CD14-positive monocyte (primary cell): ENCODE data around the gene SERPINB5. TPM values are rescaled to one million over a fixed set of nuclear protein-coding genes. Genes with fewer than 3 reads are reported as not detected.

Experiments used
- DNase-seq, 3 donors: peaks; one replicate each; pipeline ENCODE4 v3.0.0-alpha.2; 2011 to 2022
- H2AFZ ChIP-seq: 2 replicates; pipeline ENCODE4 v1.6.0; 2012; ENCODE audit warnings: mild to moderate bottlenecking, low read depth, low read length, inconsistent platforms; ENCODE audit not compliant: insufficient read depth, poor library complexity, severe bottlenecking
- H3K27ac ChIP-seq, 2 donors: 1 replicate in 1 of 2; 2 replicates in 1 of 2; pipeline ENCODE4 v1.5.1; 2012 to 2013; ENCODE audit warnings: low read length in 2 of 2, control low read depth in 1 of 2, inconsistent platforms in 1 of 2, low read depth in 1 of 2, mild to moderate bottlenecking in 1 of 2
- H3K27me3 ChIP-seq, 2 donors: one replicate each; pipeline versions ENCODE4 v1.6.0 to v1.6.1; 2011 to 2013; ENCODE audit warnings: low read length in 2 of 2; ENCODE audit not compliant: control insufficient read depth in 2 of 2, insufficient read depth in 2 of 2
- H3K36me3 ChIP-seq, 2 donors: replicated peaks in 1 of 2; 1 replicate in 1 of 2; 2 replicates in 1 of 2; pipeline versions ENCODE4 v1.5.1 to v1.6.1; 2012 to 2013; ENCODE audit warnings: low read length in 2 of 2, control low read depth in 1 of 2, inconsistent platforms in 1 of 2, mild to moderate bottlenecking in 1 of 2; ENCODE audit not compliant: insufficient read depth in 2 of 2, control insufficient read depth in 1 of 2
- H3K4me1 ChIP-seq, 2 donors: 1 replicate in 1 of 2; 2 replicates in 1 of 2; pipeline versions ENCODE4 v1.5.1 to v1.6.1; 2012 to 2013; ENCODE audit warnings: low read length in 2 of 2, control low read depth in 1 of 2, inconsistent platforms in 1 of 2, mild to moderate bottlenecking in 1 of 2, moderate library complexity in 1 of 2; ENCODE audit not compliant: insufficient read depth in 2 of 2, control insufficient read depth in 1 of 2
- H3K4me2 ChIP-seq: replicated peaks from 2 replicates; pipeline ENCODE3; 2012; ENCODE audit warnings: low read length, moderate library complexity, mild to moderate bottlenecking; ENCODE audit not compliant: poor library complexity, severe bottlenecking; ENCODE audit errors: extremely low read depth
- H3K4me3 ChIP-seq, 3 experiments: fragments of 200-600 bp in 1 of 3; sonication (generic) in 1 of 3; replicated peaks in 1 of 3; 1 replicate in 2 of 3; 2 replicates in 1 of 3; pipeline ENCODE4 v1.5.1; 2011 to 2013; ENCODE audit warnings: low read length in 3 of 3, mild to moderate bottlenecking in 3 of 3, control low read depth in 2 of 3, low read depth in 2 of 3, inconsistent platforms in 1 of 3, moderate library complexity in 1 of 3
- H3K79me2 ChIP-seq: 2 replicates; pipeline ENCODE4 v1.6.0; 2012; ENCODE audit warnings: mild to moderate bottlenecking, control low read depth, inconsistent platforms, low read length, moderate library complexity; ENCODE audit not compliant: insufficient read depth
- H3K9ac ChIP-seq: 2 replicates; pipeline ENCODE4 v1.6.0; 2017; ENCODE audit warnings: low read length, mild to moderate bottlenecking; ENCODE audit not compliant: insufficient read depth, poor library complexity, severe bottlenecking
- H3K9me3 ChIP-seq, 2 donors: replicated peaks in 1 of 2; 1 replicate in 1 of 2; 2 replicates in 1 of 2; pipeline versions ENCODE4 v1.5.1 to v1.6.1; 2012 to 2013; ENCODE audit warnings: low read length in 2 of 2, control low read depth in 1 of 2; ENCODE audit not compliant: control insufficient read depth in 1 of 2, insufficient read depth in 1 of 2
- H4K20me1 ChIP-seq: 2 replicates; pipeline ENCODE4 v1.6.0; 2012; ENCODE audit warnings: mild to moderate bottlenecking, low read length, control low read depth, moderate library complexity; ENCODE audit not compliant: insufficient read depth
- H3K27ac Mint-ChIP-seq, 7 donors: one replicate each; pipeline ENCODE4 v1.8.0; 2020; ENCODE audit warnings: mild to moderate bottlenecking in 7 of 7, mixed read lengths in 7 of 7, moderate library complexity in 6 of 7, inconsistent platforms in 2 of 7
- H3K27me3 Mint-ChIP-seq, 3 donors: one replicate each; pipeline ENCODE4 v1.8.0; 2021 to 2022; ENCODE audit warnings: low read depth in 3 of 3, mild to moderate bottlenecking in 3 of 3, mixed read lengths in 3 of 3, moderate library complexity in 3 of 3, inconsistent platforms in 1 of 3
- H3K36me3 Mint-ChIP-seq, 2 donors: one replicate each; pipeline ENCODE4 v1.8.0; 2020; ENCODE audit warnings: mixed read lengths in 2 of 2, inconsistent platforms in 1 of 2, mild to moderate bottlenecking in 1 of 2
- H3K4me1 Mint-ChIP-seq: one replicate; pipeline ENCODE4 v1.8.0; 2020; ENCODE audit warnings: mild to moderate bottlenecking, mixed read lengths
- H3K4me3 Mint-ChIP-seq, 2 donors: one replicate each; pipeline ENCODE4 v1.8.0; 2020; ENCODE audit warnings: mild to moderate bottlenecking in 2 of 2, mixed read lengths in 2 of 2, moderate library complexity in 1 of 2
- H3K9me3 Mint-ChIP-seq, 7 donors: one replicate each; pipeline ENCODE4 v1.8.0; 2020 to 2022; ENCODE audit warnings: mixed read lengths in 7 of 7, mild to moderate bottlenecking in 6 of 7, moderate library complexity in 6 of 7, inconsistent platforms in 2 of 7
- CTCF ChIP-seq: fragments of 200-600 bp; IDR thresholded peaks from one replicate; pipeline ENCODE4 v1.8.0; 2022; ENCODE audit warnings: antibody characterized with exemption, mild to moderate bottlenecking
- WGBS: methylation state at CpG from one replicate; pipeline ENCODE4 v1.1.5; 2013; ENCODE audit warnings: missing lambda C conversion rate; ENCODE audit not compliant: insufficient coverage; 5-methylcytosine and 5-hydroxymethylcytosine counted together
- intact Hi-C, 2 donors: fragments of 100-400 bp; cut with micrococcal nuclease; formaldehyde crosslinking; loops; one replicate each; pipeline versions ENCODE4 v1.15.0 to v1.15.1; 2023
- polyA plus RNA-seq, 3 donors: library from polyadenylated mRNA; depleted of rRNA in 1 of 3; unstranded in 2 of 3; stranded (reverse) in 1 of 3; fragments of 300-500 nt in 2 of 3; fragments of >200 nt in 1 of 3; fragmentation: Illumina TruSeq in 2 of 3; gene quantifications; 1 replicate in 2 of 3; 2 replicates in 1 of 3; pipeline ENCODE4 v1.2.3, GENCODE V29; 2012 to 2021

The SERPINB5 gene
- polyA plus RNA-seq, 3 donors, result not detected

GRCh38 chr18:63550068-63550467 lies 73.3 kb downstream of the SERPINB5 start:
- no peak for TF ChIP-seq CTCF
- no peaks in the 10 kb centered on the region for H3K79me2 ChIP-seq
- no peak overlapping the region for H3K4me2 ChIP-seq
- Mint-ChIP-seq H3K4me3 (no peak overlapping the region), H3K27ac (no peak overlapping the region), H3K9me3 (no peaks in the 10 kb centered on the region), H3K36me3 (no peaks in the 10 kb centered on the region), H3K27me3 (peaks cover 0 to 3% (median 2%) of the 10 kb centered on the region in 3 donors), H3K4me1 (peaks cover 11% of the 10 kb centered on the region)
- H3K9me3 ChIP-seq, result no peaks in the 10 kb centered on the region
- H3K4me3 ChIP-seq, result no peak overlapping the region
- peaks cover 14 to 15% of the 10 kb centered on the region in 2 donors for H3K4me1 ChIP-seq
- no peak for DNase-seq
- H4K20me1 ChIP-seq, result no peaks in the 10 kb centered on the region
- no peak overlapping the region for H2AFZ ChIP-seq
- H3K27ac ChIP-seq, result no peak overlapping the region
- no CpG with 5 or more reads among the region's 1 CpG for WGBS
- no peaks in the 10 kb centered on the region for H3K27me3 ChIP-seq
- H3K36me3 ChIP-seq, result no peaks in the 10 kb centered on the region
- intact Hi-C loops, result no loop called here
- H3K9ac ChIP-seq, result no peak overlapping the region

DNA sequence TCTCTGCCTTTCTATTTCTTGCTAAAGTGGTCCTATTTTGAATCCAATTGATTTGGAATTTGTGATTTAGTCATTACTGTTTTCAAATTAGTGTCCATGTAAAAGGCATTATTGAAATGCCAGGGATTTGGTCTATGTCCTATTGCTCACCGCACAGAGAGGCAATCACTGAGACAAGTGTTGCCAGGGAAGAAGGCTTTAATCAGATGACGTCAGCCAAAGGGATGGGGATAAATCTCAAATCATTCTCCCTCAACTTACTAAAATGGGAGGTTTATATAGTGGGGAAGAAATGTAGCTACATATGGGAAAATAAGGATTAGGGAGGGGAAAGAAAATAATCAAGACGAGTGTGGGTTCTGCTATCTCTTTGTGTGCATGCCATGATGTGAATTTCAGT lies 75.0 kb downstream of the SERPINB5 start:
- no peak overlapping the region for H3K27ac ChIP-seq
- H4K20me1 ChIP-seq, result no peaks in the 10 kb centered on the region
- no peak overlapping the region for H3K4me3 Mint-ChIP-seq
- intact Hi-C loops, result no loop called here
- no peak overlapping the region for H3K4me3 ChIP-seq
- peaks cover 11% of the 10 kb centered on the region for H3K4me1 Mint-ChIP-seq
- no peaks in the 10 kb centered on the region for H3K27me3 ChIP-seq
- H2AFZ ChIP-seq, result no peak overlapping the region
- no peak overlapping the region for H3K9ac ChIP-seq
- no peaks in the 10 kb centered on the region for H3K9me3 ChIP-seq
- no peaks in the 10 kb centered on the region for H3K9me3 Mint-ChIP-seq
- WGBS, result 100% methylated on average over 1 of the region's 3 CpGs
- peaks cover 0 to 2% (median under 1%) of the 10 kb centered on the region in 3 donors for H3K27me3 Mint-ChIP-seq
- no peak overlapping the region for H3K4me2 ChIP-seq
- no peak overlapping the region for H3K27ac Mint-ChIP-seq
- H3K79me2 ChIP-seq, result no peaks in the 10 kb centered on the region
- H3K36me3 Mint-ChIP-seq, result no peaks in the 10 kb centered on the region
- H3K4me1 ChIP-seq, result peaks cover 14 to 15% of the 10 kb centered on the region in 2 donors
- TF ChIP-seq CTCF, result no peak
- no peaks in the 10 kb centered on the region for H3K36me3 ChIP-seq
- no peak for DNase-seq
